ENCODE measurements around the gene PLPP2. TPM values are rescaled to one million over a fixed set of nuclear protein-coding genes. Genes with fewer than 3 reads are reported as not detected.

The PLPP2 gene
- total and polyA plus RNA-seq, 2 donors from 2014 or later = 5.8 to 28.7 TPM

DNA sequence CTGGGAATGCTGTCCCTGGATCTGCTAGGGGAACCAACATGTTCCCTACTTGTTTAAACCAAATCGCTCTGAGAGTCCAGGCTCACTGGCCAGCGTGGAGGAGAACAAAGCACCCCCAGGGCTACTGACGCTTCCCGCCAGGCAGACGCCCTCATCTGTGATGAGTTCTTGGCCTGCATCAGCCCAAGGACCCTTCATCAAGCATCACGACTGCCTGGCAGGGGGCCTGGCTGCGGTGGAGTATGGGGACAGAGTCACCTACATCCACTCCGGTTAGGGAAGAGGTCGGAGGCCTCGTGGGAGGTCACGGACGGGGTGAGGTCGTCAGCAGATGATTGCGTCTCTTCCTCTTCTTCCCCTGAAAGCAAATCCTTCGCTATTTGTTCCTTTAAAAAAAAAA, 35.7 kb upstream of the PLPP2 start:
- no peak overlapping the region for H3K27ac ChIP-seq (ENCODE audit: low read depth in 2 of 2, low read length in 2 of 2)
- DNase-seq = peak in 2 of 5 donors; percentile 22 to 50

DNA sequence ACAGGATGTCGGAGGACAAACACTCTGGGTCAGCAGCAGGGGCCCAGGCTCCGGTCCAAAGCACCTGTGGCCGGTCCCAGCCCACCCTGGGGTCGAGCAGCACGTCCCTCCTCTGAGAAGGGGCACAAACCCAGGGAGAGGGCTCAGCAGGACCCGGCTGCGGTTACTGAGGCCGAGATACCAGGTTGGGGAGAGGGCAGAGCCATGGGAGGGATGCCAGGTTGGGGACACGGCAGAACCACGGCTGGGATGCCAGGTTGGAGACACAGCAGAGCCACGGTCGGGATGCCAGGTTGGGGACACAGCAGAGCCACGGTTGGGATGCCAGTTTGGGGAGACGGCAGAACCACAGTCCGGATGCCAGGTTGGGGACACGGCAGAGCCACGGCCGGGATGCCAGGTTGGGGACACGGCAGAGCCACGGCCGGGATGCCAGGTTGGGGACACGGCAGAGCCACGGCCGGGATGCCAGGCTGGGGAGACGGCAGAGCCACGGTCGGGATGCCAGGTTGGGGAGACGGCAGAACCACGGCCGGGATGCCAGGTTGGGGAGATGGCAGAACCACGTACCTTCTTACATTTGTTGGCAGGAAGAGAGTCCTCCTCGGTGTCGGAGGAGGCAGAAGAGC, 34.8 kb upstream of the PLPP2 start:
- Histone ChIP-seq H3K4me3 (ENCODE audit: low read length in 3 of 3) (no peak overlapping the region), H3K4me1 (ENCODE audit: control insufficient read depth in 2 of 3, insufficient read depth in 2 of 3, low read depth in 1 of 3, low read length in 3 of 3) (no peaks in the 10 kb centered on the region), H3K9me3 (ENCODE audit: control insufficient read depth in 2 of 3, insufficient read depth in 1 of 3, low read length in 3 of 3) (peaks cover 0 to 10% (median 9%) of the 10 kb centered on the region in 3 donors), H3K27me3 (ENCODE audit: control insufficient read depth, insufficient read depth, low read length) (no peaks in the 10 kb centered on the region), H3K9ac (ENCODE audit: low read length in 3 of 3) (no peak overlapping the region), H3K27ac (ENCODE audit: low read depth in 2 of 2, low read length in 2 of 2) (no peak overlapping the region), H3K36me3 (ENCODE audit: control insufficient read depth in 2 of 3, insufficient read depth in 3 of 3, low read length in 3 of 3) (peaks cover 19 to 49% (median 21%) of the 10 kb centered on the region in 3 donors)
- intact Hi-C loops (cut with DNase I) = no loop called here
- DNase-seq = peak in 1 of 5 donors; percentile 69
- no peak for FAIRE-seq
- TF ChIP-seq, protein P1, sequence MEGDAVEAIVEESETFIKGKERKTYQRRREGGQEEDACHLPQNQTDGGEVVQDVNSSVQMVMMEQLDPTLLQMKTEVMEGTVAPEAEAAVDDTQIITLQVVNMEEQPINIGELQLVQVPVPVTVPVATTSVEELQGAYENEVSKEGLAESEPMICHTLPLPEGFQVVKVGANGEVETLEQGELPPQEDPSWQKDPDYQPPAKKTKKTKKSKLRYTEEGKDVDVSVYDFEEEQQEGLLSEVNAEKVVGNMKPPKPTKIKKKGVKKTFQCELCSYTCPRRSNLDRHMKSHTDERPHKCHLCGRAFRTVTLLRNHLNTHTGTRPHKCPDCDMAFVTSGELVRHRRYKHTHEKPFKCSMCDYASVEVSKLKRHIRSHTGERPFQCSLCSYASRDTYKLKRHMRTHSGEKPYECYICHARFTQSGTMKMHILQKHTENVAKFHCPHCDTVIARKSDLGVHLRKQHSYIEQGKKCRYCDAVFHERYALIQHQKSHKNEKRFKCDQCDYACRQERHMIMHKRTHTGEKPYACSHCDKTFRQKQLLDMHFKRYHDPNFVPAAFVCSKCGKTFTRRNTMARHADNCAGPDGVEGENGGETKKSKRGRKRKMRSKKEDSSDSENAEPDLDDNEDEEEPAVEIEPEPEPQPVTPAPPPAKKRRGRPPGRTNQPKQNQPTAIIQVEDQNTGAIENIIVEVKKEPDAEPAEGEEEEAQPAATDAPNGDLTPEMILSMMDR (IDR thresholded peaks at IDR 0.05; ENCODE audit: borderline replicate concordance, extremely low read depth, insufficient read depth) = no peak

More for the DNA sequence above, 35.7 kb upstream of the PLPP2 start:
- Histone ChIP-seq H3K9me3 (ENCODE audit: control insufficient read depth in 2 of 3, insufficient read depth in 1 of 3, low read length in 3 of 3) (peaks cover 0 to 10% (median 9%) of the 10 kb centered on the region in 3 donors), H3K27me3 (ENCODE audit: control insufficient read depth, insufficient read depth, low read length) (no peaks in the 10 kb centered on the region), H3K36me3 (ENCODE audit: control insufficient read depth in 2 of 3, insufficient read depth in 3 of 3, low read length in 3 of 3) (peaks cover 21 to 47% (median 21%) of the 10 kb centered on the region in 3 donors), H3K4me3 (ENCODE audit: low read length in 3 of 3) (no peak overlapping the region), H3K4me1 (ENCODE audit: control insufficient read depth in 2 of 3, insufficient read depth in 2 of 3, low read depth in 1 of 3, low read length in 3 of 3) (no peaks in the 10 kb centered on the region), H3K9ac (ENCODE audit: low read length in 3 of 3) (no peak overlapping the region)
- intact Hi-C loops (cut with DNase I) = no loop called here
- no peak for FAIRE-seq
- TF ChIP-seq, protein P1 (IDR thresholded peaks at IDR 0.05; ENCODE audit: borderline replicate concordance, extremely low read depth, insufficient read depth) = no peak

DNA sequence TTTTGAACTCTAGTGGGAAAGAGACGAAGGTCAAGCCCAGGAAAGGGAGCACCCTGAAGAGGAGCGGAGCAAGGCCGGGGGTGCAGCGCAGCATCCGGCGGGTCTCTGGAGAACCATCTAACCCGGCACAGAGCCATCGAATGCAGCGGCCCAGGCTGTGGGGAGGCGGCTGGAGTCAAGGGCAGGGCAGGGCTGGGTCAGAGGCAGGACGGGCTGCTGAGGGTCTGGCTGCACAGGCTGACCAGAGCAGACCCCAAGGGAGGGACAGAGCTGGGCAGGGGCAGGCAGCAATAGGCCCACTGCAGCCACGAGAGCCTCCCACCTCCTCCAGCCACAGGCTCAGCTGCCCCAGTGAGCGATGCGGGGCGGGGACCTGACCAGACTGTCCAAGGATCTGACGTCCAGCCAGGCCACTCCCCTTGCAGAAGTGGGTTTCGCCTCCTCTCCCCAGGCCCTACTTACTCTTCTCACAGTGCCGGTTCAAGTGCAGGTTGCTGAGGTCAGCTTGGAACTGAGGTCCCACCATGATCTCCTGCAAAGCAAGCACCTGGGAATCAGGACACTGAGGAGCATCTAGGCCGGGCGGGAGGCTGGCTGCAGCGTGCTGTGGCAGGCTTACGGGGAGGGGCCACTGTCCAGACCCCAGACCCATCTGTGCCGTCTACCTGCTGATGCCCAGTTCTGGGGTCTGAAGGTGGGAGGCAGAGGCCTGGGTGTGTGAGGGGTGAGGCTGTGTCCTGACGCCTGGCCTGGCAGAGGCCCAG, 34.2 kb upstream of the PLPP2 start:
- H3K9ac ChIP-seq (ENCODE audit: low read length in 3 of 3) = no peak overlapping the region
- no peak overlapping the region for H3K4me3 ChIP-seq (ENCODE audit: low read length in 3 of 3)
- peaks cover 0 to 14% (median 9%) of the 10 kb centered on the region in 3 donors for H3K9me3 ChIP-seq (ENCODE audit: control insufficient read depth in 2 of 3, insufficient read depth in 1 of 3, low read length in 3 of 3)
- H3K4me1 ChIP-seq (ENCODE audit: control insufficient read depth in 2 of 3, insufficient read depth in 2 of 3, low read depth in 1 of 3, low read length in 3 of 3) = no peaks in the 10 kb centered on the region
- TF ChIP-seq, protein P1 (IDR thresholded peaks at IDR 0.05; ENCODE audit: borderline replicate concordance, extremely low read depth, insufficient read depth) = no peak
- no peak overlapping the region for H3K27ac ChIP-seq (ENCODE audit: low read depth in 2 of 2, low read length in 2 of 2)
- H3K27me3 ChIP-seq (ENCODE audit: control insufficient read depth, insufficient read depth, low read length) = no peaks in the 10 kb centered on the region
- peaks cover 21 to 48% (median 21%) of the 10 kb centered on the region in 3 donors for H3K36me3 ChIP-seq (ENCODE audit: control insufficient read depth in 2 of 3, insufficient read depth in 3 of 3, low read length in 3 of 3)
- DNase-seq = peak in 1 of 5 donors; percentile 58
- no peak for FAIRE-seq
- intact Hi-C loops (cut with DNase I) = no loop called here
